ENCODE results near the gene TDRD12. TPM values are rescaled to one million over a fixed set of nuclear protein-coding genes. Genes with fewer than 3 reads are reported as not detected.

The TDRD12 gene
- total and polyA plus RNA-seq, 8 donors: 0.20 to 1.2 (median 0.50) TPM

- intact Hi-C loops (cut with DNase I): no loop called here
- no peak for DNase-seq
- Histone ChIP-seq H3K4me3 (no peak overlapping the region), H3K36me3 (no peaks in the 10 kb centered on the region), H3K27ac (no peak overlapping the region), H3K9me3 (no peaks in the 10 kb centered on the region), H3K4me1 (no peaks in the 10 kb centered on the region), H3K27me3 (no peaks in the 10 kb centered on the region)
- no peak for ATAC-seq
- TF ChIP-seq CTCF (IDR thresholded peaks at IDR 0.05): no peak
These were observed 151.4 kb downstream of the TDRD12 start for GRCh38 chr19:32870981-32871451.

GRCh38 chr19:32872391-32872790, 152.8 kb downstream of the TDRD12 start:
- no peak overlapping the region for H3K27ac ChIP-seq
- intact Hi-C loops (cut with DNase I): no loop called here
- no peak for ATAC-seq
- TF ChIP-seq CTCF (IDR thresholded peaks at IDR 0.05): no peak
- H3K36me3 ChIP-seq: no peaks in the 10 kb centered on the region
- no peaks in the 10 kb centered on the region for H3K9me3 ChIP-seq
- no peaks in the 10 kb centered on the region for H3K4me1 ChIP-seq
- no peak overlapping the region for H3K4me3 ChIP-seq
- no peak for DNase-seq
- no peaks in the 10 kb centered on the region for H3K27me3 ChIP-seq

GRCh38 chr19:32873247-32873959, 153.8 kb downstream of the TDRD12 start:
- Histone ChIP-seq H3K36me3 (peaks cover 0 to 7% of the 10 kb centered on the region in 2 donors), H3K4me3 (no peak overlapping the region), H3K4me1 (no peaks in the 10 kb centered on the region), H3K27me3 (no peaks in the 10 kb centered on the region), H3K27ac (no peak overlapping the region), H3K9me3 (no peaks in the 10 kb centered on the region)
- ATAC-seq: no peak
- no peak for DNase-seq
- intact Hi-C loops (cut with DNase I): no loop called here
- TF ChIP-seq CTCF (IDR thresholded peaks at IDR 0.05): no peak

- intact Hi-C loops (cut with DNase I): no loop called here
- no peaks in the 10 kb centered on the region for H3K9me3 ChIP-seq
- H3K36me3 ChIP-seq: peaks cover 0 to 17% of the 10 kb centered on the region in 2 donors
- H3K27me3 ChIP-seq: no peaks in the 10 kb centered on the region
- no peaks in the 10 kb centered on the region for H3K4me1 ChIP-seq
- no peak overlapping the region for H3K27ac ChIP-seq
- no peak overlapping the region for H3K4me3 ChIP-seq
- TF ChIP-seq CTCF (IDR thresholded peaks at IDR 0.05): no peak
- no peak for DNase-seq
- ATAC-seq: no peak
These were observed 155.0 kb downstream of the TDRD12 start for GRCh38 chr19:32874605-32875004.

- no peak for TF ChIP-seq CTCF (IDR thresholded peaks at IDR 0.05)
- Histone ChIP-seq H3K36me3 (peaks cover 0 to 25% of the 10 kb centered on the region in 2 donors), H3K4me1 (no peaks in the 10 kb centered on the region), H3K27ac (no peak overlapping the region), H3K4me3 (no peak overlapping the region), H3K27me3 (no peaks in the 10 kb centered on the region), H3K9me3 (no peaks in the 10 kb centered on the region)
- intact Hi-C loops (cut with DNase I): no loop called here
- DNase-seq (no peak), ATAC-seq (no peak)
These were observed 155.9 kb downstream of the TDRD12 start for GRCh38 chr19:32875428-32875827.

Measured in left lung (tissue), 10 donors.